Hepatocyte (in vitro differentiated cells): ENCODE results near the gene CORO1C. TPM values are rescaled to one million over a fixed set of nuclear protein-coding genes. Genes with fewer than 3 reads are reported as not detected.
A peak's percentile ranks its signal among the peaks of the same experiment; 100 is the strongest.

Experiments
- DNase-seq: peaks from one replicate; pipeline ENCODE4 v3.0.0-alpha.2; 2016; ENCODE audit warnings: low spot score
- H2AFZ ChIP-seq: fragments of 200-600 bp; sonication (generic); 2 replicates; pipeline ENCODE4 v1.6.0; 2016; ENCODE audit warnings: antibody characterized with exemption, mild to moderate bottlenecking
- H3K27ac ChIP-seq: fragments of 200-600 bp; sonication (generic); 2 replicates; pipeline ENCODE4 v1.5.1; 2016; ENCODE audit warnings: mild to moderate bottlenecking
- H3K27me3 ChIP-seq: fragments of 200-600 bp; sonication (generic); 2 replicates; pipeline ENCODE4 v1.6.1; 2016
- H3K36me3 ChIP-seq: fragments of 200-600 bp; sonication (generic); replicated peaks from 2 replicates; pipeline ENCODE4 v1.5.1; 2016; ENCODE audit warnings: low read depth; ENCODE audit not compliant: insufficient read depth
- H3K4me1 ChIP-seq: fragments of 200-600 bp; sonication (generic); 2 replicates; pipeline ENCODE4 v1.5.1; 2016; ENCODE audit warnings: mild to moderate bottlenecking, moderate library complexity; ENCODE audit not compliant: insufficient read depth
- H3K4me2 ChIP-seq: fragments of 200-600 bp; sonication (generic); 2 replicates; pipeline ENCODE4 v1.6.0; 2016
- H3K4me3 ChIP-seq: fragments of 200-600 bp; sonication (generic); 2 replicates; pipeline ENCODE4 v1.5.1; 2016; ENCODE audit warnings: mild to moderate bottlenecking
- H3K79me2 ChIP-seq: fragments of 200-600 bp; sonication (generic); 2 replicates; pipeline ENCODE4 v1.6.0; 2017; ENCODE audit warnings: mild to moderate bottlenecking
- H3K9me2 ChIP-seq: fragments of 200-600 bp; sonication (generic); replicated peaks from 2 replicates; pipeline ENCODE4 v1.6.0; 2017; ENCODE audit warnings: mild to moderate bottlenecking; ENCODE audit not compliant: insufficient read depth
- H3K9me3 ChIP-seq: fragments of 200-600 bp; sonication (generic); 2 replicates; pipeline ENCODE4 v1.5.1; 2016; ENCODE audit warnings: low read depth, mild to moderate bottlenecking
- H4K20me1 ChIP-seq: fragments of 200-600 bp; sonication (generic); 2 replicates; pipeline ENCODE4 v1.6.0; 2016; ENCODE audit warnings: mild to moderate bottlenecking; ENCODE audit not compliant: insufficient read depth, poor library complexity, severe bottlenecking
- EZH2 ChIP-seq: fragments of 200-600 bp; sonication (generic); IDR thresholded peaks from 2 replicates; pipeline ENCODE4 v1.6.1; 2016; ENCODE audit warnings: antibody characterized with exemption, mild to moderate bottlenecking, borderline replicate concordance
- EZH2phosphoT487 ChIP-seq: fragments of 200-600 bp; sonication (generic); IDR thresholded peaks from one replicate; pipeline ENCODE4 v1.6.1; 2018; ENCODE audit warnings: antibody characterized with exemption, mild to moderate bottlenecking, low read depth, moderate library complexity; ENCODE audit not compliant: unreplicated experiment, severe bottlenecking
- WGBS: methylation state at CpG from one replicate; pipeline ENCODE4 v1.1.6; 2016; ENCODE audit warnings: low lambda C conversion rate; ENCODE audit errors: missing lambda C conversion rate; 5-methylcytosine and 5-hydroxymethylcytosine counted together
- polyA plus RNA-seq: library from polyadenylated mRNA; unstranded; fragments of >200 nt; fragmentation: Nextera tagmentation; extraction: Ambion mirVana; gene quantifications from 2 replicates; pipeline ENCODE4 v1.2.1, GENCODE V29; 2016
- total RNA-seq: library from RNA; depleted of rRNA; stranded (reverse); fragments of >200 nt; gene quantifications from 2 replicates; pipeline ENCODE4 v1.2.3, GENCODE V29; 2014
- TF ChIP-seq, protein P1 (sequence below): fragments of 200-600 bp; sonication (generic); IDR thresholded peaks from 2 replicates; pipeline ENCODE4 v1.5.1; 2016; ENCODE audit warnings: antibody characterized with exemption, mild to moderate bottlenecking; ENCODE audit not compliant: poor library complexity

CORO1C gene
- total and polyA plus RNA-seq, 2 experiments from 2014 or later = 110 to 137 TPM

DNA sequence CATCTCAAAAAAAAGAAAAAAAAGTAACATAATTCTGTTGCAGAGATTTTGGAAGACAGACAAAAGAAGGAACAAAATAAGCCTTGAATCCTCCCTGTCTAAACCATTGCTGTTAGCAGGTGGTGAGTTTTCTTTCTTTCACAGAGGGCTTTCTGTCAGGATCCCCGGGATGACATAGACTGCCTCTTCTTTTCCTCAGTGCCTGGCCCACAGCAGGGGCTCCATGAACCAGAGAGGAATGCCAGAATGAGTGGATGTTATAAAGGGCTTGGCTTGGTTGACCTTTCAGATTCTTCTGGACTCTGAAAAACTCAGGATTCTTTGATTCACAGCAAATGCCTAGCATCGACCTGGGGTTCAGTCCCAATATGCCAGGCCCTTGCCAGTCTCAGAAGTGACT lies 45.8 kb upstream of the CORO1C start:
- Histone ChIP-seq H2AFZ (no peak overlapping the region), H3K27ac (no peak overlapping the region), H3K9me2 (no peaks in the 10 kb centered on the region), H3K4me1 (no peaks in the 10 kb centered on the region), H3K9me3 (no peaks in the 10 kb centered on the region), H3K27me3 (no peaks in the 10 kb centered on the region), H3K79me2 (no peaks in the 10 kb centered on the region), H3K36me3 (no peaks in the 10 kb centered on the region), H3K4me3 (no peak overlapping the region), H3K4me2 (no peak overlapping the region), H4K20me1 (no peaks in the 10 kb centered on the region)
- WGBS = 61% methylated on average over 2 of the region's 2 CpGs
- DNase-seq = no peak
- TF ChIP-seq, protein P1, sequence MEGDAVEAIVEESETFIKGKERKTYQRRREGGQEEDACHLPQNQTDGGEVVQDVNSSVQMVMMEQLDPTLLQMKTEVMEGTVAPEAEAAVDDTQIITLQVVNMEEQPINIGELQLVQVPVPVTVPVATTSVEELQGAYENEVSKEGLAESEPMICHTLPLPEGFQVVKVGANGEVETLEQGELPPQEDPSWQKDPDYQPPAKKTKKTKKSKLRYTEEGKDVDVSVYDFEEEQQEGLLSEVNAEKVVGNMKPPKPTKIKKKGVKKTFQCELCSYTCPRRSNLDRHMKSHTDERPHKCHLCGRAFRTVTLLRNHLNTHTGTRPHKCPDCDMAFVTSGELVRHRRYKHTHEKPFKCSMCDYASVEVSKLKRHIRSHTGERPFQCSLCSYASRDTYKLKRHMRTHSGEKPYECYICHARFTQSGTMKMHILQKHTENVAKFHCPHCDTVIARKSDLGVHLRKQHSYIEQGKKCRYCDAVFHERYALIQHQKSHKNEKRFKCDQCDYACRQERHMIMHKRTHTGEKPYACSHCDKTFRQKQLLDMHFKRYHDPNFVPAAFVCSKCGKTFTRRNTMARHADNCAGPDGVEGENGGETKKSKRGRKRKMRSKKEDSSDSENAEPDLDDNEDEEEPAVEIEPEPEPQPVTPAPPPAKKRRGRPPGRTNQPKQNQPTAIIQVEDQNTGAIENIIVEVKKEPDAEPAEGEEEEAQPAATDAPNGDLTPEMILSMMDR = no peak
- no peak for TF ChIP-seq EZH2phosphoT487
- TF ChIP-seq EZH2 = no peak

DNA sequence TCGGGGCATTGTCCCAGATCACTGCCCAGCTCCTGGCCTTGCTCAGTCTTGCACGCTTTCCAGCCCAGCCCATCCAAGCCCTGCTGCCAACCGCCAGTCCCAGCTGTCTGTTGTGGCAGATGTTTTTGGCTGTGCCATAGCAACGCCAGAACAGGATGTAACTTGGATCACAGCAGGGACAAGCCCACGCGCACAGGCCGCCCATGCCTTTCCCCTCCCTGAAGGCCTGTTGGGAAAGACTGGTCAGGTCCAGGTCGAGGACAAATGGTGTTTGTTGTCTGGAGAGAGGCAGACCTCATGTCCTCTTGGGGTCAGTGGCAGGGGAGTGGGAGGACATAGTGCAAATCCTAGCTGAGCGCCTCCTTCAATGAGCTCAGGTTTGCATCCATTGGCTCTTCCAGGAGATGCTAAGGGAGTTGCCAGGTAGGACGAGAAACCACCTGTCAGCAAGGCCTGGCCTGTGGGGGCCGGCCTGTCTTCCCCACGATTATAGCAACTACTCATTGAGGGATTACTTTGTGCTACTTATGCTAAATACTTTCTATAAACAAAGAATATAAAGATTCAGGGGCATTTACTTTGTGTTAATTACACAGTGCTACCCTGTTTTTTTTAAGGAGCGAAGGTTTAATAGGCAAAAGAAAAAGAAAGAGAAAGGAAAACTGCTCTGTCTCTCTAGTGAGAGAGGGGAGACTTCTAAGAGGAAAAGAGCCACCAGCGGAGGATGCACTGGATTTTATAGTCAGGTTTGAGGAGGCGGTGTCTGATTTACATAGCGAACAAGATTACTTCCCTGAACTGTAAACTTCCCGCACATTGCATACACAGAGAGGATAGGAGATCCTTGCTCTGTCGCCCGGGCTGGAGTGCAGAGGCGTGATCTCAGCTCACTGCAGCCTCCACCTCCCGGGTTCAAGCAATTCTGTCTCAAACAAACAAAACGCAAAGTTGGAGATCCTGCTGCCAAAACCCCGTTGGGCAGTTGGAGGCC lies 42.8 kb upstream of the CORO1C start:
- Histone ChIP-seq H3K4me2 (peak overlapping the region; percentile 27), H3K27me3 (no peaks in the 10 kb centered on the region), H3K4me3 (no peak overlapping the region), H3K36me3 (no peaks in the 10 kb centered on the region), H3K4me1 (no peaks in the 10 kb centered on the region), H3K9me3 (no peaks in the 10 kb centered on the region), H4K20me1 (no peaks in the 10 kb centered on the region), H3K79me2 (no peaks in the 10 kb centered on the region), H3K9me2 (no peaks in the 10 kb centered on the region), H3K27ac (no peak overlapping the region), H2AFZ (no peak overlapping the region)
- TF ChIP-seq EZH2phosphoT487 = no peak
- TF ChIP-seq EZH2 = no peak
- TF ChIP-seq, protein P1 = no peak
- 64% methylated on average over 23 of the region's 23 CpGs for WGBS
- peak; percentile 31 for DNase-seq

DNA sequence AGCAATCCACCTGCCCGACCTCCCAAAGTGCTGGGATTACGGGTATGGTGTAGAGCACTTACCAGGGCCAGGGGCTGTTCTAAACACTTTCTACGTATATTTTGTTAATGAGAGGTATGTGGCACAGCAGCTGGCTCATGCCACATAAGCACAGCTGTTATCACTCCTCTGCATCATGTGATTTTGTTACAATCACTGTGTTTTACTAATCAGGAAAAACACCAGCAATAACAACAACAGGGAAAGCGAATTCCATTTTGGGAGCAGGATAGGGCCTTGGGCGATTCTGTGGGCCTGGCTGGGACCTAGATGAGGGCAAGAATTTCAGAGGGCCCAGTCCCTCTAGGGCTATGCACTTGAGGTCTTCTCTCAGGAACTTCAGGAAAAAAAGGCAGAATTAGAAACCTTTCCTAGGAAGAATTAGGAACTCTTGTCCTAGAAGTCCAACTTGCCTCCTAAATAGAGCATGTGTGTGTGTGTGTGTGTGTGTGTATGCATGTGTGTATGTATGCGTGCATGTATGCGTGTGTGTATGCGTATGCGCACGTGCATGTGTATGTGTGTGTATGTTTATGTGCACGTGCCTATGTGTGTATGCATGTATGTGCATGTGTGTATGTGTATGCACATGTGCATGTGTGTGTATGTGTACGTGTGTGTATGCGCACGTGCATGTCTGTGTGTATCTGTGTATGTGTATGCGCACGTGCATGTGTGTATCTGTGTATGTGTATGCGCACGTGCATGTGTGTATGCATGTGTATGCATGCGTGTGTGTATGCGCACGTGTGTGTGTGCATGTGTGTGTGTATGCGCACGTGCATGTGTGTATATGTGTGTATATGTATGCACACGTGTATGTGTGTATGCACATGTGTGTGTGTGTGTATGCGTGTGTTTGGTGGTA lies 41.8 kb upstream of the CORO1C start:
- Histone ChIP-seq H3K36me3 (no peaks in the 10 kb centered on the region), H3K9me3 (no peaks in the 10 kb centered on the region), H3K79me2 (no peaks in the 10 kb centered on the region), H3K4me2 (no peak overlapping the region), H3K4me3 (no peak overlapping the region), H2AFZ (no peak overlapping the region), H4K20me1 (no peaks in the 10 kb centered on the region), H3K4me1 (no peaks in the 10 kb centered on the region), H3K27me3 (no peaks in the 10 kb centered on the region), H3K27ac (no peak overlapping the region), H3K9me2 (no peaks in the 10 kb centered on the region)
- TF ChIP-seq EZH2phosphoT487 (no peak), EZH2 (no peak)
- TF ChIP-seq, protein P1 = no peak
- 95% methylated on average over 24 of the region's 25 CpGs for WGBS
- DNase-seq = no peak
